ENCODE measurements around the gene GARRE1.
"Not testable (repeated sequence)": the region's sequence is repeated elsewhere in the genome, so short reads cannot be mapped to it uniquely, and the experiment has no call there.

GARRE1 gene, protein sequence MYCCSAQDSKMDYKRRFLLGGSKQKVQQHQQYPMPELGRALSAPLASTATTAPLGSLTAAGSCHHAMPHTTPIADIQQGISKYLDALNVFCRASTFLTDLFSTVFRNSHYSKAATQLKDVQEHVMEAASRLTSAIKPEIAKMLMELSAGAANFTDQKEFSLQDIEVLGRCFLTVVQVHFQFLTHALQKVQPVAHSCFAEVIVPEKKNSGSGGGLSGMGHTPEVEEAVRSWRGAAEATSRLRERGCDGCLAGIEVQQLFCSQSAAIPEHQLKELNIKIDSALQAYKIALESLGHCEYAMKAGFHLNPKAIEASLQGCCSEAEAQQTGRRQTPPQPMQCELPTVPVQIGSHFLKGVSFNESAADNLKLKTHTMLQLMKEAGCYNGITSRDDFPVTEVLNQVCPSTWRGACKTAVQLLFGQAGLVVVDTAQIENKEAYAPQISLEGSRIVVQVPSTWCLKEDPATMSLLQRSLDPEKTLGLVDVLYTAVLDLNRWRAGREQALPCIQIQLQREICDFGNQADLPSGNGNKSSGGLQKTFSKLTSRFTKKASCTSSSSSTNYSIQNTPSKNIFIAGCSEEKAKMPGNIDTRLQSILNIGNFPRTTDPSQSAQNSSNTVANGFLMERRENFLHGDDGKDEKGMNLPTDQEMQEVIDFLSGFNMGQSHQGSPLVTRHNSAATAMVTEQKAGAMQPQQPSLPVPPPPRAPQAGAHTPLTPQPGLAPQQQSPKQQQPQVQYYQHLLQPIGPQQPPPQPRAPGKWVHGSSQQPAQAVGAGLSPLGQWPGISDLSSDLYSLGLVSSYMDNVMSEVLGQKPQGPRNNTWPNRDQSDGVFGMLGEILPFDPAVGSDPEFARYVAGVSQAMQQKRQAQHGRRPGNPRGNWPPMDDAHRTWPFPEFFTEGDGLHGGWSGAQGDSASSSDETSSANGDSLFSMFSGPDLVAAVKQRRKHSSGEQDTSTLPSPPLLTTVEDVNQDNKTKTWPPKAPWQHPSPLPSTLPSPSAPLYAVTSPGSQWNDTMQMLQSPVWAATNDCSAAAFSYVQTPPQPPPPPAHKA (N-terminal part only)

DNA sequence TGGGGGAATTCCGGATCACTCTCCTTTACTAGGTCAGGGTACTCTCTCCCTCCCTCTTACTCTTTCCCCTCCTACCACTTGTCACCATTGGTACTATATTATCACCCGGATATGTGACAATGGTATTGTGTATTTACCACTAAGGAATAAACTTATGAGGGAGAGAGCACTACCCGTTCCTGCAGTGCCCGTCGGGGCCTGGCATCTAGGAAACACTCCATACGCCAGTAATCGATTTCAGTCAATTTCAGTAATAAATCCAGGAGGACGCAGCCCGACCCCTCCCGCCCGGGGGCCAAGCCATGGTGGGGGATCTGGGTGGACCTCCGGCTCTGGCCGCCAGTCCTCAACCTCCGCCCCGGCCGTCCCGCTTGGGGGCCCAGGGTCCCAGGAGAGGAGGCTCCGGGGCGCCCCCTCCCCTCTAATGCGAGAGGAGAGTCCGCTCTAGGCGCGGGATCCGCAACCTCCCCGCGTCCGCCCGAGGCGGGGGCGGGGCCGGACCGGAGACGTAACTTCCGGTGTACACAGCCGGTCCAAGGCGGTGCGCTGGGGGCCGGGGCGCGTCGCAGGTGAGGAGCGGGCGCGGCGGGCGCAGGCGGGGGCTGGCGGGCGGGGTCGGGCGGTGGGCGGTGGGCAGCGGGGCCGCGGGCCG is at the start of gene GARRE1:
TSS of gene GARRE1 (plus strand) at position 509 of the 652 bp plus-strand sequence. CDS start 45,920 bp downstream, outside the sequence.
- peak; percentile 75 for DNase-seq

DNA sequence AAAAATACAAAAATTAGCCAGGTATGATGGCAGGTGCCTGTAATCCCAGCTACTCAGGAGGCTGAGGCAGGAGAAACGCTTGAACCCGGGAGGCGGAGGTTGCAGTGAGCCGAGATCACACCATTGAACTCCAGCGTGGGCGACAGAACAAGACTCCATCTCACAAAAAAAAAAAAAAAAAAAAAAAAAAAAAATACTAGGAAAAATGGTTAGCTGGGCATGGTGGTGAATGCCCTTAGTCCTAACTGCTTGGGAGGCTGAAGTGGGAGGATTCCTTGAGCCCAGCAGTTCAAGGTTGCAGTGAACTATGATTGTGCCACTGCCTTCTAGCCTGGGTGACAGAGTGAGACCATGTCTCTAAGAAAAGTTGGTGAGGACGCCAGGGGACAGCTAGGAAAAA is 49.0 kb upstream of the GARRE1 start:
- DNase-seq = not testable (repeated sequence)

DNA sequence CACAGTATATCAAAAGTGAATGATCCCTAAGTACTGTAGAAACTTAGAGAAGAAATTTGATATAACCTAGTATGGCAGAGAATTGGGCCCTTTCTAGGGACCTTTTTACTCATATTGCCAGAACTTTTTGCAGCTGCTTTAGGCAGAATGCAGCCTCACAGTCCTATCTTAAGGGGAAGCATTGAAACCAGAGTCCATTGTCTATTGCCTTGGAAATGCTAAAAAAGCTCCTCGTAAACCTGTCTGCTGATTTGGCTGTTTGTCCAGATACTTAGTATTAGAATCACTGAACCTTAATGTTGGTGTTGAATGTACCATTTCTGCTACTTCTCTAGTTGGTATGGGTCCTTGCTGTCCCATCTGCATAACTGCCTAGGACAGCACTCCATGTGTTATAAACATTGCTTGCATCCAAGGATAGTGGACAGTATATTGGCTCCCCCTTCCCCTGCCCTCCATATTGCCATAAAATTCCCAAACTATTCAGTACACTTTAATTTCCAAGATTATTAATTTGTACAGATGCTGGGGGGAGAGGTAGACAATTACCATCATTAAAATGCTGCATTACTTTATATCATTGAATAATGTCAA is 46.0 kb upstream of the GARRE1 start:
- DNase-seq = no peak

DNA sequence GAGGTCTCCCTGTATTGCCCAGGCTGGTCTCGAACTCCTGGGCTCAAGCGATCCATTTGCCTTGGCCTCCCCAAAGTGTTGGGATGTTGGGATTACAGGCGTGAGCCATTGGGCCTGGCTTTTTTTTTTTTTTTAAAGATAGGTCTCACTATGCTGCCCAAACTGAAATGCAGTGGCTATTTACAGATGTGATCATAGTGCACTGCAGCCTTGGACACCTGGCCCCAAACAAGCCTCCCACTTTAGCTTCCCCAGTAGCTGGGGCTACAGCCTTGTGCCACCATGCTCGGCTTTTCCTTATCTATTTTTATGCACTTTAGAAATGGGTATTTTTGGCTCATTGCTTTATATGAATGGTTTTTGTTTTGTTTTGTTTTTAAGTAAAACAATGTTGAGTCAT is 44.6 kb upstream of the GARRE1 start:
- no peak for DNase-seq

DNA sequence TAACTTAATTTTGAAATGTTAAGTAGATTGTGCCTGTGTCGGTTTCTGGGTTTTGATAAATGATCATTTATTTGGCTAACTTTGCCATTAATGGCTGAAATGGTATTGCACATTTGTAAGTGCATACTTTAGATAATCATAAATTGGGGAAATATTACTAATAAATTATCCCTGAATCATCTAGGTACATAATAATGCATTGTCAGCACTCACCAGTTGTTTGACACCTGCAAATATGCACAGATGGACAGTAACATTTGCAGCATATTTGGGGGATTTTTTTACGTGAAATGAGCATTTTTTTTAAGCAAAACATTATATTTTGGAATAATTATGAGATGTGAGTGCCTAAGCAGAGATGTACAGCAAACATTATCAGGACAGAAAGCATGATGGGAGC is 41.1 kb upstream of the GARRE1 start:
- no peak for DNase-seq

DNA sequence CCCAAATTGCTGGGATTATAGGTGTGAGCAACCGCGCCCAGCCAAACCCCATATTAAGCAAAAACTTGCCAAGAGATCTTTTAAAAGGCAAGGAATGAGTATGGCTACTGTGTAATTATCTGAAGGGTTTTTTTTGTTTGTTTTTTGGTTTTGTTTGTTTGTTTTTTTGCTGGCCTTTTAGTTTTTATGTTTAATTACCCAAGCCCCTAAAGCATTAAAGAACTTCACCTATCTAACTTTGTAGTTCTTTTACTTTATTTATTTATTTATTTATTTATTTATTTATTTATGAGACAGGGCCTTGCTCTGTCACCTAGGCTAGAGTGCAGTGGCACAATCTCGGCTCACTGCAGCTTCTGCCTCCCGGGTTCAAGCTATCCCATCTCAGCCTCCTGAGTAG is 40.3 kb upstream of the GARRE1 start:
- no peak for DNase-seq

DNA sequence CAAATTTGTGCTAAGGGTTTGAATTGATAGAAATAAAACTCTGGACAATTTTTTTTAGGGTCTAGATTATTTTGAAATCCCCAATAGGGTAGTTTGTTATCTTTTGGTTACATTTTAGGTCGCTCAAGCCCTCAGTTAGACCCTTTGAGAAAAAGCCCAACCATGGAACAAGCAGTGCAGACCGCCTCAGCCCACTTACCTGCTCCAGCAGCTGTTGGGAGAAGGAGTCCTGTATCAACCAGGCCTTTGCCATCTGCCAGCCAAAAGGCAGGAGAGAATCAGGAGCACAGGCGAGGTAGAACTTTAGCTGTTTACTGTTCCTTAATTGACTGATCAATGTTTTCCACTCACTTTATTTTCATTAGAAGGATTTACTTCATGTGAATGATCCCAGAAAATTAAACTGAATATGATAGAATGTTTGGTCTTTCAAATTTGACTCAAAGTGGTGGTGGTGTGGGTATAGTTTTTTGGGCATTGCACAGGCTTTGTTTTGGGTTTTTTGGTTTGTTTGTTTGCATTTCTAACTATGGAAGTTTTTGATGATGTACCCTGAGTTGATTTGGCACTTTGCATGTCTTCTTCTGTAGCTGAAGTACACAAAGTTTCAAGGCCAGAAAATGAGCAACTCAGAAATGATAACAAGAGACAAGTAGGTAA is 39.2 kb upstream of the GARRE1 start:
- DNase-seq = no peak

DNA sequence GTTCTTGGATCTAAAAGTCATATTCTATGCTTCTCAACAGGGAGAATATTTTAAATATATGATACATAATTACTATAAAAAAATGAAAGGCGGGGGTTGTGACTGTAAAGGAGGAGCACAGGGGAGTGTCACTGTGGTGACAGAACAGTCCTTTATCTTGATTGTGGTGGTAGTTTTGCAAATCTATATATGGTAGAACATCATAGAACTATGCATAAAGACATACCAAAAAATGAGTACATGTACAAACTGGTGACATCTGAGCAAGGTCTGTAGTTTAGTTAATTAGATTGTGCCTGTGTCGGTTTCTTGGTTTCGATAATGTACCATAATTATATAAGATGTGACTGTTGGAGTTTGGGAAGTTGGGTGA is 38.7 kb upstream of the GARRE1 start:
- DNase-seq = no peak

DNA sequence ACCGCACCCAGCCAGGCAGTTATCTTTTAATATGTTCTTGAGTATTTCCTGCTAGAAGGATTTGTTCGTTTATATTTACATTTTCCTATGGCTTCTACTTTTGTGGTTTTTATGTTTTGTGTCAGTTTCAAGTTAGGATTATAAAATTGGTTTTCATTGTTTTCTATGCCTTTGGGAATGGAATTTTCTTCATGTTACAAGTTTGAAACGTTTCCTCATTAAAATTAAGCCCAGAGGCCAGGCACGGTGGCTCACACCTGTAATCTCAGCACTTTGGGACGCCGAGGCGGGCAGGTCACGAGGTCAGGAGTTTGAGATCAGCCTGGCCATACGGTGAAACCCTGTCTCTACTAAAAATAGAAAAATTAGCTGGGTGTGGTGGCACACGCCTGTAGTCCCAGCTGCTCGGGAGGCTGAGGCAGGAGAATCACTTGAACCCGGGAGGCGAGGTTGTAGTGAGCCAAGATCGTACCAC is 37.6 kb upstream of the GARRE1 start:
- not testable (repeated sequence) for DNase-seq

DNA sequence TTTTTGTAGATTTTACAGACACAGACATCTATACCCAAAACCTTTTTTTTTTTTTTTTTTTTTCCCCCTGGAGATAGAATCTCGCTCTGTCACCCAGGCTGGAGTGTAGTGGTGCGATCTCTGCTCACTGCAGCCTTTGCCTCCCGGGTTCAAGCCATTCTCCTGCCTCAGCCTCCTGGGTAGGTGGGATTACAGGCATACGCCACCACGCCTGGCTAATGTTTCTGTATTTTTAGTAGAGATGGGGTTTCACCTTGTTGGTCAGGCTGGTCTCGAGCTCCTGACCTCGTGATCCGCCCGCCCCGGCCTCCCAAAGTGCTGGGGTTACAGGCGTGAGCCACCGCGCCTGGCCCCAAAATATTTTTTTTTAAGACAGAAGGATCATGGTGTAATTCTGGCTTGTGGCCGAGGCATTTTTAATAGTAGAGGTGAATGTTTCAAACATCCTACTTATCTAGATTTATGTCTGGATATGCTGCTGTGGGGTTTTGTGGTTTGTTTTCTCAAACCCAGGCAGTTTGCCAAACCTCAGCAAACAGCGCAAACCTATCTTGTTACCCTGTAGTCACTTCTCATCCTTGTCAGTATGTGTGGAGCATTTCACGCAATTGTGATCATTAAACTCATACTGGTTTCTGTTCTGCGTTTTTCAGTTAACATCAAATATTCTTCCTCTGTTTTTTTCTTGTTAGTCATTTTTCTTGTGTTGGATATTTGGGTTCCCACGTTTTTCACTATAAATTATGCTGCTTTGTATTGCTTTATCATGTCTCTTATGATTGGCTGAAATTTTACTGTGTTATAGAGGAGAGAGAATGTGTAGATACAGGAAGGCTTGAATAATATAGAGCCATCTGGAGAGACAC is 36.2 kb upstream of the GARRE1 start:
- peak; percentile 77 for DNase-seq

DNA sequence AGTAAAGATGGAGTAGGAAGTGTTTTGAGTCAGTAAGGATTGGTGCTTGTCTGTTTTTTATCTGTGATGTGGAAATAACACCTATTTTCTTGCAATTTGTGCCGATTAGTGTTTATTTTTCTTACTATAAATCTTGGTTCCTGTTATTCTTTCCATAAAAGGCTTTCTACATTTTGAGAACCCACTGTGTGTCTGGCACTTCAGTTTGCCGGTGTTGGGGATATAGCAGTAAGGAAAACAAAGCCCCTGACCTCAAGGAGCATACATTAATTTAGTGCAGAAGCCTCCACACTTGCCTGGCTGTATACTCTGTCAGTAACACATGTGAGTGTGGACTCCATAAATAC is 35.6 kb upstream of the GARRE1 start:
- DNase-seq = no peak

DNA sequence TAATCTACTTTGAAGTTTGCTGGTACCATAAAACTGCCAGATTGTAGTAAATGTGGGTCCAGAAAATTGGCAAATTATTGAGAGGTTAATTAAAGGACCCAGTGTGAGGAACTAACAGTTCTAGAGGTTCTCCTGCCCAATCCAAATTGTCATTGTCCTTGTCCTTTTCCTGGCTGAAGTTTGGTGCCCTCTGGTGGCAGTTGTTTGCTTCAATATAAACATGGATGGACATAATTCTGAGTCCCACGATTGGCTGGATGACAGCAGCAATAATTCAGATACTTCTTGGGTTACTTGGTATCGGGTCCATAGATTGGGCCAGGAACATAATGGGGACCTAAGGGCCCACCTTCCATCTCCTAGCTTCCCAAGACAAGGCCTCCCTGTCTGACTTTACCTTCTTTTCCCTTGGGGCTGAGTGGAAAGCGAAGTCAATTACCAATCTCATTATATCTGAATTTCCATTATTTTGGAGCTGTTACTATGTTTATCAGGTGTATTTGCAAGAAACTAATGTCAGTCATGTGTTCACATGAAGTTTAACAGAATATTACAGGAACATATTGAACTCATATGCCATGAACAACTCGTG is 33.8 kb upstream of the GARRE1 start:
- peak; percentile 52 for DNase-seq

DNA sequence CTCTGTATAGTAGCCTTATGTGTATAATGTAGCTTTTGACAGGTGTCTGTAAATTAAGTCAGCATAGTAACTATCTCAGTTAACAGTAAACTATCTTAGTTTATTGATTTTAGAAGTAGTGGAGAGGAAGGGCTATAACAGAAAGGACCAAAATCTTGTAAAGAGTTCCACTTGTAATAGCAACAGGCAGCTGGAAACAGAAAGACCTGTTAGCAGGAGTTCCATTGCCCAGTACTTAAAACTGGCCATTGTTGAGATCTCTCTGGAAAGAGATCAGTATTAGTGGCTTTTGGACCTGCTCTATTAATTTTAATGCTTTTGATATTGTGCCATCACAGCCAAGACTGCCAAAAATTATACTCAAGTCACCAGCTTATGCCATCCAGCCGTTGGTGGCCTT is 32.0 kb upstream of the GARRE1 start:
- DNase-seq = no peak

DNA sequence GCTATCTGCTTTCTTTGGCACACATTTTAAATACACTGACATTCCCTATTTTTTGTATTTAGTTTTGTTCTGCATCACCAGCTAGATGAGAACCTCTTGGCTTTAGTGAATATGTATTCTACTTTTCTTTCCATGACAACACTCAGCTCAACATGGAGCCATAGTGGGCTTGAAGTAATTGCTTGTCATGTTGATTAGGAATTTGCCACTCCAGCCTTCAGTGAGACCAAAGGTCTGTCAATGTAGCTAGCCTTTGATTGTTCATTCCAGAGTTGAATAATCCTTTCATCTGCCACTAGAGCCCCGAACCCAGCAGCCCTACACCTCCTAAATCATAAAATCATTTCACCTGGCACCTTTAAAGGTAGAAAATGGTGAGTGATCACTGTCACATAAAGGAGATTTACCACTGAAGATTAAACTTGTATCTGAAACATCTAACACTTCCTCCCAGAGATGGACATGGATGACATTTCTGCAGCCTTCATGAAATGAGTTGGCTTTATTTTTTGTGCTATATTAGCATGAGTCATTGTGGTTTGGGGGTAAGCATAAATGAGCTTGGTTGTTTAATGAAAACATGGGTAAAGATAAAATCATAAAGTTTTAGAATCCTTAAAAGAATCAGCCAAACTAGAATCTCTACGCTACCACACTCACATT is 29.2 kb upstream of the GARRE1 start:
- DNase-seq = no peak

DNA sequence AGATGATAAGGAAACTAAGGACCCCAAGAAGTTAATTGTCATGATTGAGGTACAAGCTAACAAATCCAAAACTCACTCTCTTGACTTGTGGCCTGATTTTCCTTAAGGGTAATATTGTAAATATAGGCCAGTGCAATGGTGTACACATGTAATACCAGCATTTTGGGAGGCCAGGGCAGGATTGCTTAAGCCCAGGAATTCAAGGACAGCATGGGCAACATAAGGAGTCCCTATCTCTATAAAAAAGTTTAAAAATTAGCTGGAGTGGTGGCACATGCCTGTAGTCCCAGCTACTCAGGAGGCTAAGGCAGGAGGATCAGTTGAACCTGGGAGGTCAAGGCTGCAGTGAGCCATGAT is 28.7 kb upstream of the GARRE1 start:
- no peak for DNase-seq

DNA sequence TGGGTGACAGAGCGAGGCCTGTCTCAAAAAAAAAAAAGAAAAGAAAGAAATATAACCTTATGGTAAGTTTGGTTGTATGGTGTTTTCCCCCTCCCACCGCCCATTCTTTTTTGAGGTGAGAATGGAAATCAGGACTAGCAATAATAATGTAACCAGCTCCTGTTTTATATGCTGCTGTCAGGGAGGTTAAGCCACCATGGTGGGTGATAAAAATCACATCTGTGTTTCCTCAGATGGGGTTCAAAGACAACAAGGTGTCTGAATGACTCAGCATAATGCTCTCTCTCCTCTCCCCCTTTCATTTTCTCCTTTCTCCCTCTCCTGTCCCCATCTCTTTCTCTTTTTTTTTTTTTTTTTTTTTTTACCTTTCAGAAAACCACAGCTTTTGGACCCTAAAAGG is 28.3 kb upstream of the GARRE1 start:
- DNase-seq = no peak

DNA sequence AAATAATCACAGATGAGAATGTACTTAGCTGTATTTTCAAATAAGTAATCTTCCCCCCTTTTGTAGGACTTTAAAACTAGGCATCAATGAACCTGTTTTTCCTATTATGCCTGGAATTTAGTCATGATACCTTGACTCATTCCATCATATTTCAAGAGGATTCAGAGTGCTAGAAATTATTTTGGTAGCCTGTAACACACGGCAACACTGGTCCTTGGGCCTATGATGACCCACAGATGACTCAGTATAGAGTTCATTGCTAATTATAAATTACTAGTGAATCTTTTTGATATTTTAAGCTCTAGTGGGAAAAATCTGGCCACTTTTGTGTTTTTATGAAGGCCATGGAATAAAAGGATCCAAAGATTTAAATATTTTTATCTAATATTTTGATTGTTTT is 26.0 kb upstream of the GARRE1 start:
- DNase-seq = no peak

DNA sequence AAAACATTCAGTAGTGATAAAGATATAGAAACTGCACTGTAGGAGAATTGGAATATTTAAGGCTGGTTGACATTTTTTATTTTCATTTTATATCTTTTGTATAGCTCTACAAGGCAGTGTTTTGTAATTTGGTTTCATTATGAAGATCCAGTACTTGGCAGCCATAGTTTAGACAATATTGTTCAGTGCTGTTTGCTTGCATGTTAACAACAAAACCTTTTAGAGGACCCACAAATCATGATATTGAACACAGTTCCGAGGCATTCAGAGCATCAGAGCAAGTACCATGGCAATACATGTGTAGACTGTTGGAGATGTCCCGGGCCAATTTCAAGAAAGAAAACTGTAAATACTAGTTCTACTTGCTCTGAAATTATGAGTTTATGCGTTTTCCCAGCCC is 25.6 kb upstream of the GARRE1 start:
- no peak for DNase-seq

DNA sequence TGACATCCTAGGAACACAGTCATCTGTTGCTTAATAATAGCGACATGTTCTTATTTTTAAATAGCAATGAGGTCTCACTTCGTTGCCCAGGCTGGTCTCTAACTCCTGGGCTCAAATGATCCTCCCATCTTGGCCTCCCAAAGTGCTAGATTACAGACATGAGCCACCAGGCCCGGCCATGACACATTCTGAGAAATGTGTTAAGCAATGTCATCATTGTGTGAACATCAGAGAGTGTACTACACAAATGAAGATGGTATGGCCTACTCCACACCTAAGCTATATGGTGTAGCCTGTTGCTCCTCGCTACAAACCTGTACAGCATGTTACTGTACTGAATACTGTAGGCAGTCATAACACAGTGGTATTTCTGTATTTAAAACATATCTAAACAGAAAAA is 24.6 kb upstream of the GARRE1 start:
- no peak for DNase-seq

DNA sequence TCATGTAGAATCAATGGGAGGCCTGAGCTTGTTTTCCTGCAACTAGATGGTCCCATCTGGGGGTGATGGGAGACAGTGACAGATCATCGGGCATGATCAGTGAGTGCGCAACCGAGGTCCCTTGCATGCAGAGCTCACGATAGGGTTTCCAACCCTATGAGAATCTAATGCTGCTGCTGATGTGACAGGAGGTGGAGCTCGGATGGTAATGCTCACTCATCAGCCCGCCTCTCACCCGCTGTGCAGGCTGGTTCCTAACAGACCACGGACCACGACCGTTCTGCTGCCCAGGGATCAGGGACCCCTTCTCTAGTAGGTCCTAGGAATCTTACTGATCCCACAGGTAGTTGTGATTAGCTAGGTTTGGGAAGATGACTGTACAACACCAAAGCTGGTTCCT is 23.5 kb upstream of the GARRE1 start:
- no peak for DNase-seq

Measured in COR-L47 (cell line).